ENCODE results near the gene PLA2G4F.

The PLA2G4F gene

GRCh38 chr15:42120285-42120684, 36.2 kb downstream of the PLA2G4F start:
- no peaks in the 10 kb centered on the region for H3K27me3 ChIP-seq (ENCODE audit: insufficient read depth, poor library complexity, severe bottlenecking)
- TF ChIP-seq GABPA (IDR thresholded peaks at IDR 0.05; ENCODE audit: low read depth) (no peak), POLR2AphosphoS5 (IDR thresholded peaks at IDR 0.05; ENCODE audit: low read depth) (no peak), CTCF (IDR thresholded peaks at IDR 0.05; ENCODE audit: insufficient read depth, low read length) (no peak), REST (IDR thresholded peaks at IDR 0.05; ENCODE audit: insufficient replicate concordance, low read depth) (no peak), SPI1 (IDR thresholded peaks at IDR 0.05; ENCODE audit: borderline replicate concordance, low read depth) (no peak)
- H3K27ac ChIP-seq (replicated peaks) = peak overlapping the region; percentile 87
- DNase-seq (ENCODE audit: low read depth in 1 of 2, low spot score in 1 of 2) = no peak
- no peak overlapping the region for H3K4me3 ChIP-seq (replicated peaks; ENCODE audit: insufficient read depth, low read length)

- DNase-seq (ENCODE audit: low read depth in 1 of 2, low spot score in 1 of 2) = no peak
- no peaks in the 10 kb centered on the region for H3K27me3 ChIP-seq (ENCODE audit: insufficient read depth, poor library complexity, severe bottlenecking)
- H3K4me3 ChIP-seq (replicated peaks; ENCODE audit: insufficient read depth, low read length) = no peak overlapping the region
- TF ChIP-seq GABPA (IDR thresholded peaks at IDR 0.05; ENCODE audit: low read depth) (no peak), SPI1 (IDR thresholded peaks at IDR 0.05; ENCODE audit: borderline replicate concordance, low read depth) (no peak)
- peak overlapping the region; percentile 87 for H3K27ac ChIP-seq (replicated peaks)
These were observed 37.0 kb downstream of the PLA2G4F start for GRCh38 chr15:42119446-42119760.

- no peak overlapping the region for H3K4me3 ChIP-seq (replicated peaks; ENCODE audit: insufficient read depth, low read length)
- peak; percentile 41 to 68 for DNase-seq (ENCODE audit: low read depth in 1 of 2, low spot score in 1 of 2)
- TF ChIP-seq GABPA (IDR thresholded peaks at IDR 0.05; ENCODE audit: low read depth) (no peak), SPI1 (IDR thresholded peaks at IDR 0.05; ENCODE audit: borderline replicate concordance, low read depth) (no peak), POLR2AphosphoS5 (IDR thresholded peaks at IDR 0.05; ENCODE audit: low read depth) (no peak), CTCF (IDR thresholded peaks at IDR 0.05; ENCODE audit: insufficient read depth, low read length) (no peak), REST (IDR thresholded peaks at IDR 0.05; ENCODE audit: insufficient replicate concordance, low read depth) (no peak)
- no peaks in the 10 kb centered on the region for H3K27me3 ChIP-seq (ENCODE audit: insufficient read depth, poor library complexity, severe bottlenecking)
- H3K27ac ChIP-seq (replicated peaks) = peak overlapping the region; percentile 87; the same call in 1 of the 2 replicates
These were observed 37.6 kb downstream of the PLA2G4F start for GRCh38 chr15:42118650-42119445.

- peak overlapping the region; percentile 91 for H3K27ac ChIP-seq (replicated peaks)
- TF ChIP-seq POLR2AphosphoS5 (IDR thresholded peaks at IDR 0.05; ENCODE audit: low read depth) (peak; percentile 77), GABPA (IDR thresholded peaks at IDR 0.05; ENCODE audit: low read depth) (peak; percentile 57), REST (IDR thresholded peaks at IDR 0.05; ENCODE audit: insufficient replicate concordance, low read depth) (peak; percentile 16), CTCF (IDR thresholded peaks at IDR 0.05; ENCODE audit: insufficient read depth, low read length) (no peak), SPI1 (IDR thresholded peaks at IDR 0.05; ENCODE audit: borderline replicate concordance, low read depth) (peak; percentile 1; the same call in 1 of the 2 replicates)
- no peaks in the 10 kb centered on the region for H3K27me3 ChIP-seq (ENCODE audit: insufficient read depth, poor library complexity, severe bottlenecking)
- peak; percentile 79 to 94 for DNase-seq (ENCODE audit: low read depth in 1 of 2, low spot score in 1 of 2)
- no peak overlapping the region for H3K4me3 ChIP-seq (replicated peaks; ENCODE audit: insufficient read depth, low read length)
These were observed 44.5 kb downstream of the PLA2G4F start for GRCh38 chr15:42111924-42112323.

Measured in HL-60 (cell line).